ENCODE data around the gene SLC43A2. TPM values are rescaled to one million over a fixed set of nuclear protein-coding genes. Genes with fewer than 3 reads are reported as not detected.

Gene SLC43A2
- total RNA-seq, 1 experiment from 2014 or later, result 12.6 TPM

- TF ChIP-seq FOSL1 (IDR thresholded peaks at IDR 0.05; ENCODE audit: low read depth) (no peak), ZNF274 (IDR thresholded peaks at IDR 0.05; ENCODE audit: low read depth, low read length) (no peak), MAX (IDR thresholded peaks at IDR 0.05) (no peak), ZBTB33 (IDR thresholded peaks at IDR 0.05; ENCODE audit: extremely low read depth, insufficient replicate concordance, low read length) (no peak), JUND (IDR thresholded peaks at IDR 0.05) (no peak), ATF3 (IDR thresholded peaks at IDR 0.05) (no peak), CTCF (IDR thresholded peaks at IDR 0.05 in 2 of 3, conservative IDR thresholded peaks at IDR 0.05 in 1 of 3; ENCODE audit: borderline replicate concordance in 1 of 3, insufficient read depth in 1 of 3, low read depth in 2 of 3, low read length in 2 of 3) (no peak), TCF7L2 (IDR thresholded peaks at IDR 0.05; ENCODE audit: borderline replicate concordance, extremely low read depth, insufficient read depth, insufficient read length) (no peak), EZH2 (IDR thresholded peaks at IDR 0.05) (no peak), POLR2AphosphoS5 (IDR thresholded peaks at IDR 0.05; ENCODE audit: low read depth, low read length) (no peak), CBX3 (IDR thresholded peaks at IDR 0.05; ENCODE audit: low read depth) (no peak), EGR1 (IDR thresholded peaks at IDR 0.05; ENCODE audit: low read depth) (no peak), YY1 (IDR thresholded peaks at IDR 0.05; ENCODE audit: extremely low read depth, insufficient replicate concordance, low read depth, low read length) (no peak), POLR2A (IDR thresholded peaks at IDR 0.05; ENCODE audit: borderline replicate concordance, extremely low read depth, insufficient read depth, insufficient read length) (no peak), SP1 (IDR thresholded peaks at IDR 0.05; ENCODE audit: low read depth) (no peak), SRF (IDR thresholded peaks at IDR 0.05; ENCODE audit: low read depth) (no peak), SIN3A (IDR thresholded peaks at IDR 0.05; ENCODE audit: low read depth) (no peak), RAD21 (IDR thresholded peaks at IDR 0.05; ENCODE audit: low read depth) (no peak)
- H3K4me1 ChIP-seq (ENCODE audit: control insufficient read depth in 1 of 2, insufficient read depth in 2 of 2, low read length in 2 of 2), result peaks cover 7 to 20% of the 10 kb centered on the region in 2 experiments; a peak in 3 of 4 replicates
Observed at GRCh38 chr17:1578029-1578428, 50.6 kb downstream of the SLC43A2 start.

More at GRCh38 chr17:1578029-1578428, 50.6 kb downstream of the SLC43A2 start:
- no peak overlapping the region for H3K4me3 ChIP-seq (replicated peaks in 1 of 2; ENCODE audit: low read depth in 1 of 2, low read length in 2 of 2)
- ATAC-seq, result no peak
- no peak overlapping the region for H2AFZ ChIP-seq (ENCODE audit: low read depth, low read length, poor library complexity, severe bottlenecking)
- no peak overlapping the region for H3K27ac ChIP-seq (ENCODE audit: low read depth, low read length)
- H3K9me2 ChIP-seq (ENCODE audit: insufficient read depth), result no peaks in the 10 kb centered on the region
- intact Hi-C loops (cut with micrococcal nuclease), result no loop called here
- ChIA-PET POLR2A (interaction anchor here (0.7 kb wide), 2 partner anchors 71 to 139 kb away, joined by 3 read pairs; partner anchors contain the start of gene RILP), RAD21 (ENCODE audit: low non-redundant PET in 1 of 2, low total read pairs in 2 of 2, uncharacterized antibody in 2 of 2, unreplicated experiment in 2 of 2) (interaction anchor here in 1 of 2 experiments (1.1 kb wide), 1 partner anchor 52 kb away, joined by 7 read pairs; no protein-coding TSS in a partner anchor), CTCF (interaction anchor here (0.7 kb wide), 1 partner anchor 71 kb away, joined by 3 read pairs; the partner anchor contains the start of gene RILP)
- H3K79me2 ChIP-seq (ENCODE audit: insufficient read depth, low read length), result no peaks in the 10 kb centered on the region
- no peaks in the 10 kb centered on the region for H3K27me3 ChIP-seq (ENCODE audit: insufficient read depth, low read length)
- no peak overlapping the region for H3K4me2 ChIP-seq (ENCODE audit: low read length)
- no peak overlapping the region for H3K9ac ChIP-seq (ENCODE audit: low read length)
- DNase-seq (ENCODE audit: low read depth, low spot score), result no peak
- H4K20me1 ChIP-seq (ENCODE audit: insufficient read depth), result no peaks in the 10 kb centered on the region
- no peaks in the 10 kb centered on the region for H3K9me3 ChIP-seq (ENCODE audit: control insufficient read depth in 1 of 2, insufficient read depth in 1 of 2, low read depth in 1 of 2, low read length in 2 of 2)
- no peaks in the 10 kb centered on the region for H3K36me3 ChIP-seq (ENCODE audit: control insufficient read depth in 1 of 2, insufficient read depth in 2 of 2, low read length in 2 of 2)
- BruUV-seq (replicated peaks), result no TSS peak
